HG02870 (cell line): ENCODE results near the gene HOXA5.

Source experiments
- ATAC-seq: cut with Tn5 transposase; IDR thresholded peaks from one replicate; pipeline ENCODE4 v1.9.1; 2021; ENCODE audit warnings: mild to moderate bottlenecking, moderate library complexity; ENCODE audit not compliant: unreplicated experiment

The HOXA5 gene

GRCh38 chr7:27182861-27183681 lies 39.6 kb upstream of the HOXA5 start:
- no peak for ATAC-seq

DNA sequence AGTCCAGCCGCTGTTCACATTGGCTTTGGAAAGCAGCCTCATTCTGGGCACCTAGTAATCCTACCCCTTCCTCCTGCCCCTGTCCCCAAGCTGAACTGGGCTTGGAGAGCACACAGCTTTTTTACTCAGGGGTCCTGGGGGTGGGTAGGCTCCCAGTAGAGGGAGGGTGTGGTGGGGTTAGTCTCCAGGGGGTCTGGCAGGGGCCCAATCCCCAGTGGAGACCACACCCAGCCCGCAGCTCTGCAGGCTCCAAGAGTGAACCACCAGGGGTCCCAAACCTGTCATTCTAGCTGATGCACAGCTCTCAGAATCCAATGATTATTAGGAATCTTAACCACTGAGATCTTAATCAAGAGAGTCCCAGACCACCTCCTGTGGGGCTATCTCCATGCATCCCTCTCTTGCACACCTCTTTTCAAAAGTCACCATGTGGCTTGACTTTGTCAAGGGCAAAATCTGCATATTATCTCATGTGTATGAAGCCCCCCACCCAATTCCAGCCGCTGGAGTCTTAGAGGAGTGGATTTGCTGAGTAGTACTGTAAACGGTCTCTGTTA lies 38.9 kb upstream of the HOXA5 start:
- ATAC-seq, result no peak

DNA sequence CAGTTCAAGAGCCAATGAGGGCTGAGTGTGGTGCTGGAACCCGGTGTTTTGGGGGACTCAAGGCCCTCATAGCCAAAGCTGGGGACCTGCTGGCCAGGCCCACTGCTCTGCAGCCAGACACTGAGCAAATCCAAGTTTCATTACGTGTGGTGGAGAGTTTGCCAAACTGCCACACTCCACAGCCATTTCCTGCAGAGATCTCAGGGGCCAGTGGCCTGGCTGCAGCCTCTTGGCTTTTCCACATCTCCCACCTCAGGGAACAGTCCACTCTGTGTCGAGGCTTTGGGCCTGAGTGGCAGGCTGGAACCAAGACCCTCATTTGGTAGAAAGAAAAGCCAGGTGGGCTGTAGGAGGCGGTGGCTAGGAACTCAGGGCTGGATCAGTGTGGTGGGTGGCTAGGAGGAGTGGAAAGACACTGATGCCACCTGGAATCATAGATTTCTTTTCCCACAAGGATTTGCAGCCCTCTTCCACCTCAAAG lies 38.4 kb upstream of the HOXA5 start:
- no peak for ATAC-seq

DNA sequence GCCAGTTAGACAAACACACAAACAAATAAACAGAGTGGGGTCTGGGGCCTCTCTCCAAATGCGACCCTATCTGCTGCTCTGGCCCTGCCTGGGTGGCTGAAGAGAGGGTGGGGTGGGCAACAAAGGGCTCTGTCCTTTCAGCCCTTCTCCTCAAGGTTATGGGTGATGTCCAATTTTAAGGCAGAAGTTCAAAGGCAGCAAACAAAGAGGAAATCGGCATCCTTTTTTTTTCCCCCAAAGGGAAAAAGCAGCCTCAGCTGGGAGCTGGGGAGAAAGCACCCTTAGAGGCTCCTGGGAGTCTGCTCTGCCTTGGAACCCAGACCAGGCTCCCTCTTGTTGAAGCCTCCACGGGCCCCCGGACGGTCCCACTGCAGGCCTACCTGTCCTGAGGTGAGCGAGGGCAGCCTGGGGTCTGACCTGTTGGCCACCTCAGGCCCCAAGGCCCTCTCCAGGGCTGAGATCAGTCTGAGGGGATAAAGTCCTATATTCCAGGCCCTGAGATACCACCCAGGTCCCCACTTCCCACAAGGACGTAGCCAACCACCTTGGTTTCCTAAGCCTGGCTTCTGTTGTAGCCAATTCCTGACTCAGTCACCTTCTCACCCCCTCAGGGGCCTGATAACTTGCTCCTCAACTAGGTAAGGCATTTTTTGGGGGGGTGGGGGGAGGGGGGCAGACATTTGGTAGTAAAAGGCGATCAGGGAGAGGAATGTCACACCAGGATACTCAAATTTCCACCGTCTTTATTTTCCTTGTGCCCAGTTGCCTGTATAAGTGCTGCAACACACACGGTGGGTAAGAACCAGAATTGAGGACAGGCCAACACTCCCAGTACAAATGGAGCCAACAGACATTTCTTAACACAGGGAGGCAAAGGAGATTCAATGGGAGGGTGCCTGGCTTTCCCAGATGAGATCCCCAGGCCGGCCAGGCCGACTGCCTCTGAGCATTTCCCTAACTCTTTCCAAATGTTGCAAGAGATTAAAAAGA lies 37.2 kb upstream of the HOXA5 start:
- ATAC-seq, result no peak

GRCh38 chr7:27179503-27180430 lies 36.3 kb upstream of the HOXA5 start:
- ATAC-seq, result no peak

GRCh38 chr7:27179030-27179429 lies 35.5 kb upstream of the HOXA5 start:
- no peak for ATAC-seq

GRCh38 chr7:27178366-27178765 lies 34.9 kb upstream of the HOXA5 start:
- ATAC-seq, result no peak

DNA sequence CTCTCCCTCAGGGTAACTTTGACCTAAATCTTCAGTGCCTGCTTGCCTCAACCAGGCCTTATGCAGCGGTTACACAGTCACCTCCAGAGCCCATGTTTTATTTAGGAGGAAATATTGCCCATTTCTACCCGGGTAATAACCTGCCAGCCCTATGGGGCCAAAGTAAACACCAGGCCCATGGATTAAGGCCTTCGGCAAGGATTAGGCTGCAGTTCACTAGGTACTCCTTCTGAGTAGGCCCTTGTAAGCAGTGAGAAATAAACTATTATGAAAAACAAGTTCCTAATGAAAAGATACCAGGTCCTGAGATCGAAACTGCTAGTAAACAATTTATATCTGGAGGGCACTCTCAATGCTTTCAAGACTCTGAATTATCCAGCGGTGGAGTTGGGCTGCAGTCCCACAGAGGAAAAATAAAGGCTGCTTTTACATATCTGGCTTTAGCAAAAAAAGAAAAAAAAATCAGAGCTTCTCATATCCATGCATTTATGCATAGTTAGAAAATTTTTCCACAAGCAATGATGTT lies 34.4 kb upstream of the HOXA5 start:
- ATAC-seq, result no peak

DNA sequence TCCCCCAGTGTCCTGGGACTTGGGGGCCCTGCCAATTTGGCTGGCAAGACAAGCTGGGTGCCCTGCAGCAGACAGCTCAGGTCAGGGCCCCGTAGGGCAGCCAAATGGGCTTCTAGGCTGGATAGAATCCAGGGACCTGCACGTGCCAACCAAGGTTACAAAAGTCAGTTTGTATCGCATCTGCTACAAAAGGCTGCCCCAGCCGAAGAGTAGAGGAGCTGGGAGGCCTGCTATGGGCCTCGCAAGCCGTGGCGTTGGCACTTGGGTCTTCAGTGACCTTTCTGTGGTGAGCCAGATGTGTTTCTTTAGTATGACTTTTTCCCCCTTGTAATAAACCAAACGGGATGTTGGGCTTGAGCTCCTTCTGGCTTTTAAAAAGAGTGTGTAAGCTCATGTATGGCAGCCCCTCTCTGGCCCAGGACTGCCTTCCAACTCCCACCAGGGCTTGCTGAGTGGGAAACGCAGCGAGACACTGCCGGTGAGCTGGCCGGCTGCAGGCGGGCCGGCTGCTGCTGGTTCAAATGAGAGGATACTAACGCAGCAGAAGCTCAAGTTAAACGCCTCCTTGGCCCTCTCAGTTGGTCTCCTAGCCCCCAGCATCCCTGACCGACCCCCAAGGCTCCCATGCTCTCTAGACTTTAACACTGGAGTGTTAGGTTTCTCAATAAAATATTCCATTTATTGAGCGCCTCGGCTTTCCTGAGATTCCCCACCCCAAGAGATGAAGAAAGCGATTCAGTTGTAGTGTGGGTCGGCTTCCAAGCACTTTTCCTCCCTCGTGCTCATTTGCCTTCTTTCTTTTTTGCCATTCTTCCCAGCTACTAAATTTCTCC lies 33.7 kb upstream of the HOXA5 start:
- no peak for ATAC-seq

- no peak for ATAC-seq
These were observed 33.0 kb upstream of the HOXA5 start for GRCh38 chr7:27176524-27176845.

- no peak for ATAC-seq
These were observed 32.4 kb upstream of the HOXA5 start for GRCh38 chr7:27175626-27176523.

DNA sequence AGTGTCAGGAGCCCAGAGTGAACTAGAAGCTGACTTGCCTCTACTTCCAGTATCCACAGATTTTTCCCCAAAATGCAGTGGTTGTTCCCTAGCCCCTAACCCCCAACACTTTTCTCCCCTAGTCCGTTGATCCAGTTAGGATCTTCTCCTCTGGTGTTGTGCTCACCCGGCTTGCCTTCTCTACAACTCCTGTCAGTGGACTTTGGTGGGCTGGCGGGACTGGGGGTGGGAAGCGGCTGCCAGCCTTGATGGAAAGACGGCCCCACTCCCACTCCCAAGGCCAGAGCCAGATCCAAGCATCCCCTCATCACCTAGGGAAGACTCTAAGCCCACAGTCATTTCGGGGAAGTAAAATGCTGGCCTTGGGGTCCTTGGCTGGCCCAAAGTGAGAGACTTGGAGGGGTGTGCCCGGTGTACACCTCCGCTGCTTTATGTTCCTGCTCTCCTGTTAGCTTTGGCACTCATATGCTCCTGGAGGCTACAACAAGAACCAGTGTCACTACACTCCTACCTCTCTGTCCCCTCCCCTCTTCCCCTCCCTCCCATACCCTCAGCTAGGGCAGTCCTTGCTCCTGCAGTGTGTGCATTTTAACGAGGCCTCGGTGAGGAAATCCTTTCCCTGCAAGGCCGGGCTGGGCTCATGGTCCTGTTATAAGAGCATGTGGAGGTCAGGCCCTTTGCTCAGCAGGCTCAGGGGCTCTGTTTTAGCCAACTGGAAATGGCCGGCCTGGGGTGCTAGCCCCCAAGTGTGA lies 31.6 kb upstream of the HOXA5 start:
- ATAC-seq, result no peak

DNA sequence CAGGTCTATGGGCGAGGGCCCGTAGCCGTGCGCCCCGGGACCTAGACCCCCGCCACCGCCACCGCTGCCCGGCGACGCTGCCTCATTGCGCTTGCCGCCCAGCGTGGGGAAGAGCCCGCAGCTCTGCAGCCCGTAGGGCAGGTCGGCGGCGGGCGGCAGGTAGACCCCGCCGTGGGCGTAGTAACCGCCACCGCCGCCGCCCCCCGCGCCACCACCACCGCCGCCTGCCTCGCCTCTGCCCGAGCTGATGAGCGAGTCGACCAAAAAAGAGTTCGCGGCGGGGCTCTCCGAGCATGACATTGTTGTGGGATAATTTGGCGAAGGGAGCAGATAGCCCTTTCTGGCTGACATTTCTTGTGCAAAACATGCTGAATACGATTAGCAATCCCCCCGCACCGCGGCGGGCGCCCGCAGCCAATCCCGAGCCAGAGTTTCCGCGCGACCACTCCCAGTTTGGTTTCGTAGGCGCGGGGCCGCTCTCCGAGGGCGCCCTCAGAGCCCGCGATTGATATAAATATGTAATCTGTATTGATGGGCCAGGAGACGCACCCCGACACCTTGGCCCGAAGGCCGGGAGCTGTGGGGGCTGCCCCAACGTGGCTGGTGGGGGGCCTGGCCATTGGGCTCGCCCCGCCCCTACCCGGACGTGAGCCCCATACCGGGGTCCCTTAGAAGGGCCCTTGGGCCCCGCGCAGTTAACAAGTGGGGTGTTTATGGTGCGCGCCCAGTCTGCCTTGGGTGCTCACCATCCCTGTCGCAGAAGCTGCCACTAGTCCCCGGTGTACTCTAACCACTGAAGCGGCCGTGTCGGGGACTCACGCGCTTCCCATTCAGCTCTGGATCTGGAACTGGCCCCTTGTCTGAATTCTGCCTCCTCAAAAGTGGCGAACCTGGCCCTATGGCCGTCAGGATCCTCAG lies 30.7 kb upstream of the HOXA5 start, which contains the start of gene HOXA10:
Gene HOXA10 (minus strand): TSS at position 365 of the 918 bp plus-strand sequence. CDS start 14 bp downstream, at position 351.
- ATAC-seq, result no peak

DNA sequence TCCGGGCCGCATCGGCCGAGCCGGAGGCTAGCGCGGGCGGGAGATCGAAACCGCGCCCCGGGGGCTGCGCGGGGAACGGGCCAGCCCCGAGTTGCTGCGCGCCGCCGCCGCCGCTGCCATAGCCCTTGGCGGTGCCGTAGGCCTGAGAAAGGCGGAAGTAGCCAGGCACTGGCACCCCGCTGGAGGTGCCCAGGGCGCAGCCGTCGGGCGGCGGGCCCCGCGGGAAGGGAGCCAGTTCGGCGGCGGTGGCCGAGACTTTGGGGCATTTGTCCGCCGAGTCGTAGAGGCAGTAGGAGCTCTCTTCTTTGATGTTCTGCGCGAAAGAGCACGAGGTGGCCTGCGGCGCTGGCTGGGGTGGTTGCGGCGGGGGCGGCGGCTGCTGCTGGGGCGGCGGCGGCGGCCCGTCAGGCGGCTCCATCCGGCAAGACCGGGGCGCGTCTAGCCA lies 30.1 kb upstream of the HOXA5 start:
- no peak for ATAC-seq

DNA sequence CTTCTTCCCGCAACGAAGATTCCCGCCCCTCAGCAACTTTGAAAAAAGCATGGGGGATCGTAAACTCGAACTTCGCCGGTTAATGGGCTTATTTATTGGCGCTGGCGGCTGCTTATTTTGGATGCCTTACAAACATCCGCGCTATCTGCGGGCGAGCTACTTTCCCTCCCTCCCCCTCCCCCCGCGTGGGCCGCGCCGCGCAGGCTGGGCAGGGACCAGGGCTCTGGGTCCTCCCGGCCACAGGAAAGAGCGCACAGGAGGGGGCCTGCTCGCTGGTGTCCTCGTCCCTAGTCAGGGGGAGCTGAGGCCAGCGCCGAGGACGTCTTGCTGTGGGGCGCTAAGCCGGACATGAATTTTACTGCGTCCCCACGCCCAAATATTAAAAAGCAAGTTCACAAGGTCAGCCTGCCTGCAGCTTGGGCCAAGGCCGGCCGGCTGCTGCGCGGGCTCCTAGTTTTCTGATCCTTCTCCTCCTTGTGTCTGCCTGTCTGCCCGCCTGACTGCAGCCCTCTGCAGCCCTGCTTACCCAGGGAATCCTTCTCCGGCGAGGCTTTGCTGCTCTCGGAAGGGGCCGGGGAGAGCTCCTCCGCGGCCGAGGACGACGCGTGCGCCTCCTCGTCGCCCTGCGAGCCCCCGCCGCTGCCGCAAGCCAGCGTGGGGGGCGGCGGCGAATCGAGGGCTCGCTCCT lies 29.5 kb upstream of the HOXA5 start:
- ATAC-seq, result no peak

GRCh38 chr7:27172315-27172774 lies 28.9 kb upstream of the HOXA5 start:
- no peak for ATAC-seq
